GM19395 (cell line): Measurements from ENCODE around the gene SRPRB.
"Not testable (repeated sequence)": the region's sequence is repeated elsewhere in the genome, so short reads cannot be mapped to it uniquely, and the experiment has no call there.

ENCODE experiments used
- ATAC-seq: cut with Tn5 transposase; IDR thresholded peaks from one replicate; pipeline ENCODE4 v1.9.1; 2021; ENCODE audit warnings: mild to moderate bottlenecking, moderate library complexity; ENCODE audit not compliant: unreplicated experiment

SRPRB gene

DNA sequence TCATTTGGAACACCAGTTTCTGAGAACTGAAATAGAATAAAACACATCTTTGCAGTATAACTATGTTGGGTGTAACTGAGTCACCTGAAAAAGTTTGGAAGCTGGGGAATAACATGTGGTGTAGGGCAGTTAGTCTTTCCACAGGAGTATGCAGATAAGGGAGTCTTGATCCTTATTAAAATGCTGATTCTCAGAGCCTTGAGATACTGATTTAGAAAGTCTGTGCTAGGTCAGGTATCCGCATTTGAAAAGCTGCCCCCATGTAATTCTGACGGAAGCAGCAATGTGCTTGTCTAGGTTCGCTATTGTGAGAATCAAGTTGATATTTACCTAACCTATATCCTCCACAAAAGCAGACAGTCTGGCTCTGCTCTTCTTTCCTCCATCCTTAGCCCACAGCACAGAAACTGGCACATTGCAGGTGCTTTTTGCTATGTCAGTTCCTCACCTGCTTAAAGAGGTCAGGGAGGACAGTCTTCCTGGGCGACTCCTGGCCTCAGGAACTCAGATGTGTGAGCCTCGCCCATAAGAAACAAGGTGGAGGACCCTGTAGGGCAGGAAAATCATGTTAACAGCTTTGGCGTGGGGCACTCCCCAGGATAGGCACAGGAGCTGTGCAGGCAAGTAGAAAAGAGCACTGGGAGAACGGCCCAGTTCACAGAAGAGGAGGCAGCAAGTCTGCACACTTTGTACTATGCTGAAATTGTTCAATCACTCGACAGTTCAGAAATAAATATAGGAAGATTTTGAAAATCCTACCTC lies 27.6 kb upstream of the SRPRB start:
- ATAC-seq: no peak

DNA sequence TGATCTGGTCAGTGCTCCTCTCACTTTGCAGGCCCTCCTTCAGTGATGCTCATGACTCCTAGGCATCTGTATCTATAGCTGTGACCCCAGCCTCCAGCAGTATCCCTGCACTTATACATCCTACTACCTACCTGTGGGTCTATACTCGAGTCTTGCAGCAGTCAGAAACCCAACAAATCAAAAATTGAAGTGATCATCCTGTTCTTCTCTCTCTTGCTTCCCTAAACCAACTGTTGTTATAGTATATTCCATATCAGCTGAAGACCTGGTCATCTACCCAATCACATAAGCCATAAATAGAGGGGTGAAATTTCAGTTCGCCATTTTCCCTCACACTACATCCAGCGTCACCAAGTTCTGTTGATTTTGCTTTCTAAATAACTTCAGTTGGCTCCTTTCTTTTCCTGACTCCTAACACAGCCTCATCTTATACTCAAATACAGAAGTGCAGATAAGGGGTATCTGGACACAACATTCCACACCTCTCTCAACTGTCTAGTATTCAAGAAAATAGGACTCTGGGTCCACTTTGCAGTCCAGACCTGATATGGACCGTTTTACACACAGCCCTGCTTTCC lies 25.9 kb upstream of the SRPRB start:
- ATAC-seq: no peak

DNA sequence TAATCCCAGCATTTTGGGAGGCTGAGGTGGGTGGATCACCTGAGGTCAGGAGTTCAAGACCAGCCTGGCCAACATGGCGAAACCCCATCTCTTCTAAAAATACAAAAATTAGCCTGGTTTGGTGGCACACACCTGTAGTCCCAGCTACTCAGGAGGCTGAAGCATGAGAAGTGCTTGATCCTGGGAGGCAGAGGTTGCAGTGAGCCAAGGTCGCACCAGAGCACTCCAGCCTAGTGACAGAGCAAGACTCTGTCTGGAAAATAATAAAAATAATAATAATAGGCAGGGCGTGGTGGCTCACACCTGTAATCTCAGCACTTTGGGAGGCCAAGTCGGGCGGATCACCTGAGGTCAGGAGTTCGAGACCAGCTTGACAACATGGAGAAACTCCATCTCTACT lies 24.9 kb upstream of the SRPRB start:
- not testable (repeated sequence) for ATAC-seq

- ATAC-seq: no peak
Observed at GRCh38 chr3:133781570-133781969, 24.0 kb upstream of the SRPRB start.

GRCh38 chr3:133782454-133782853 lies 23.2 kb upstream of the SRPRB start:
- ATAC-seq: no peak

- ATAC-seq: no peak
Observed at GRCh38 chr3:133783762-133784161, 21.9 kb upstream of the SRPRB start.

DNA sequence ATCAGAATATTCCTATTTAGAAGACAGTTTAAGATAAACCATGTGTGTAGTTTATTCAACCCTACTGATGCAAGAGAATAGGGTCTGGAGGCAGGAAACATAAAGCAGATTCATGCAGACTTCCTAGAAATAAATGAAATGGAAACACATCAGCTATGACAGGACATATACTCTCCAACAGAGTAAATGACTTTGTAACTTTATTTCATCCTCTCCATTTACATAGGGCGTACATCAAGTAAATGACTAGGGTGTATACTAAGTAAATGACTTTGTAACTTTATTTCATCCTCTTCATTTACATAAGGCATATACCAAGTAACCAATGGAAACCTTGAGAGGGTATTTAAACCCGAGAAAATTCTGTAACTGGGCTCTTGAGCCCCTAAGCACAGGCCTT lies 17.6 kb upstream of the SRPRB start:
- no peak for ATAC-seq

DNA sequence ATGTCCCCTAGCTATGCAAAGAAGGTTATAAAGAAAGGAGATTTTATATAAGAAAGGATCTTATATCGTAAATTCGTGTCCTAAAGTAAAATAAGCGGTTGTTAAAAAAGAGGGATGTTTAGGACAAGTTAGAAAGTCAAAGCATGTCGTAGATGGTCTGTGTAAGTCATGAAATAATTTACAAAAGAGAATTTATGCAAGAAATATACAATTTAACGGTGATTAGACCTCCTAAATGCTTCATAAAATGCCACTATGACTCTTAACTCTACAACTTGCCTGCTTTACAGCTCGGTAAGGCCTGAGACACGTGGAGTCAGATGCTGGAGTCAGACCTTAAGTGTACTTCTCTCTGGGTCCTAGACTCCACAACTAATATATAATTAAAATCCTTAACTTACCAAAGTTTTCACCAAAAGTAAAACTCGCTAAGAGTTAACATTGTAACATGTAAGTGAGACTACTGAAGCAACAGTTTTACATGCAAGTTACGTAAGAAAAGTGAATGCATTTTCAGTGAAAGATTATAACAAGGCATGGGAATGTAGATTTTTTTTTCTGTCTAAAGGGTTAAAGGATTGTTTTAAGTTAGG lies 13.3 kb upstream of the SRPRB start:
- ATAC-seq: no peak

- ATAC-seq: no peak
Observed at GRCh38 chr3:133797396-133798105, 8.1 kb upstream of the SRPRB start.

GRCh38 chr3:133799794-133800585 lies 5.6 kb upstream of the SRPRB start:
- ATAC-seq: no peak

- no peak for ATAC-seq
Observed at GRCh38 chr3:133803469-133803868, 2.1 kb upstream of the SRPRB start.

GRCh38 chr3:133804896-133805295 lies 719 bp upstream of the SRPRB start:
- no peak for ATAC-seq

DNA sequence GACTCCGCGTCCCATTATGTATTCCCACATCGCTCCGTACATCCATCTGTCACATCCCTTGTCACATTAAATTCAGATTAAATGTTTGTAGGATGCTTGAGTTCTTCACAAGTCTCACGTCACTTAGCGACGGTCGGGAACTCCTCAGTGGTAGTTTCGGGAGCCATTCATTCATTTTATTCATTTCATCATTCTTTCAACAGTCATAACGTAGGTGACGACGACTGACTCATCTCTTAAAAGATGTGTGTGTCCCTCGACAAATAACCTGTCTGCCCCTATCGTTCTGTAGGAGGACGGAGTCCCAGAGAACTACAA lies 272 bp upstream of the SRPRB start:
- ATAC-seq: no peak

DNA sequence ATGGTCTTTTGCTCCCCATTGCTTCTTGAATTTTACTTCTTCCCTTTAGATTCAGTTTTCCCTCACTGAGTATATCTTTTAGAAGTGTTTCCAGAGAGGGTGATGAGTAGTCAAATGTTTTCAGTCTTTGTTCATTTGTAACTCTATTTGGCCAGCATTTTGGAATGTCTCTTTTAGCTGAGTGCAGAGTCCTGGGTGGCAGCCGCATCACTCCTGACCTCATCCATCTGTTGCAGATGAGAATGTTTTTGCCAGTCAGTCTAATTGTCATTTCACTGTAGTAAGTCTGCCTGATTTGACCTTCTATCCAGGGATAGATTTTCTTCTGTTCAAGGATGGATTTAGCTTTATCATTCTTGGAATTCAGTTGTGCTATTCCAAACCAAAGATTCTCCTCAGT lies 7.3 kb downstream of the SRPRB start:
- ATAC-seq: no peak

GRCh38 chr3:133815386-133815785 lies 9.8 kb downstream of the SRPRB start:
- ATAC-seq: no peak

DNA sequence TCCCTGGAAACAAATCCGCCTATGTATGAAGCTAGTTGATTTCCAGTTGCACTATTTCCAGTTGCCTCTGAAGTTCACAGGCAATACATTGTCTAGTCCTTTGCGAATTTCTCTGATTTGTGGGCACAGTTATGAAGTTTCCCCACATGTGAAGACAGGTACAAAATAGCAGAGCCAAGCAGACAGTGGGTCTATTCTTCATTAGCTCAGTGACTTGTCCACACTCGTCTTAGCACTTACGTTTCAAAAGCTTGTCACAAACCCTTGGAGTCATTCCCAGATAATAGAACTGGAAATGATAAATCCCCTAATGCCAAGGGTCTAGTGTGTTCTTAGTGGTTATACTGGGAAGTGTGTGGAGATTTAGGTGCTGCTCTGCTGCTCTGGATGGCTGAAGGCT lies 14.5 kb downstream of the SRPRB start:
- no peak for ATAC-seq

DNA sequence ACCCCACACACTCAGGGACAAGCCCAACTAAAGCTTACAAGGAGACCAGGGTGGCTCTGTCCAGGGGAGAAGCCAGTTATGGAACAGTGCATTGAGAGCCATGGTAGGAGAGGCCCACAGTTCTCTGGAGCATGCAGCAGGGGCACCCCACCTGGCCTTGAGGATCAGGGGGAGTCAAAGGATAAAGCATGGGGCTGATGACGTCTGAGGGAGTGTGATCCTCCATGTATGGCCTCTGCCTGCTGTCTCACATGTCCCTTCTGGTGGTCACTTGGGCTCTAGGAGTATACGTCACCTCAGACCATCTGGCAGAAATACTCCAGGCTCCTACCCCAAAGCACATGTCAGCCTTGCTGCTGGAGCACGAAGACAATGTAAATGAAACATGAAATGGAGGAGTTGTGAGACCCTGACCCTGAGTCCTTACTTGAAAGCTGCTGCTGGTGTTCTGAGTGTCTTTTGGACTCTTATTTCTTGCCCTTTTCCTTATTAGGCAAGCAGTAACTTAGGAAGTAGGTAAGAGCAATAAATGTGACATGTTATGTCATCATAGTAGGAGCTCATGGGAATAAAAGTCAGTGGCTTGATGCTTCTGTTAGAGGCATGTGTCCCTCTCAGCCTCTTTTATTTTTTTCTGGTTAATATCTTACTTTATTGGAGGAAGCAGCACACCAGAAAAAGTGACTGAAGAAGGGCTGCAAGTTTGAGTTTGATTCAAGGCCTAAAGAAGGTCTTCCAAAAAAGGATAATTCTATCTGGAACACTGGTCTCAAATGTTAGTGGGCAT lies 15.5 kb downstream of the SRPRB start:
- ATAC-seq: no peak

- no peak for ATAC-seq
Observed at GRCh38 chr3:133821767-133822638, 16.4 kb downstream of the SRPRB start.

GRCh38 chr3:133824961-133825485 lies 19.4 kb downstream of the SRPRB start:
- no peak for ATAC-seq
